GM21786 (cell line): ENCODE results near the gene FARP1.
"Not testable (repeated sequence)": the region's sequence is repeated elsewhere in the genome, so short reads cannot be mapped to it uniquely, and the experiment has no call there.

ENCODE experiments used
- ATAC-seq: cut with Tn5 transposase; IDR thresholded peaks from one replicate; pipeline ENCODE4 v1.9.1; 2021; ENCODE audit not compliant: unreplicated experiment

Gene FARP1

DNA sequence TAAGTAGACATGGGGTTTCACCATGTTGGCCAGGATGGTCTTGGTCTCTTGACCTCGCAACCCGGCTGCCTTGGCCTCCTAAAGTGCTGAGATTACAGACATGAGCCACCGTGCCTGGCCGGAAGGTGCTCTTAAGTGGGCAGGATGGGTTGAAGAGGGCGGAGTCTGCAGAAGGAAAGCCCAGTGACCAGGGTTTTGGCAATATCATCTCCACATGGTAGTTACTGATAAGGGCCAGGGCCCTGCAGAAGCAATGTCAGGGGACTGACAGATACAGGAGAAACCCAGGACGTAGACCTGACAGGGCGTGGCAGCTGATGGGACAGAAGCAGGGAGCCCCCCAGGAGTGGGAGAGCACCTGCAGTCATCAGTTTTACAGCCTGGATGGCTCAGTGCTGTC lies 79.9 kb downstream of the FARP1 start:
- no peak for ATAC-seq

DNA sequence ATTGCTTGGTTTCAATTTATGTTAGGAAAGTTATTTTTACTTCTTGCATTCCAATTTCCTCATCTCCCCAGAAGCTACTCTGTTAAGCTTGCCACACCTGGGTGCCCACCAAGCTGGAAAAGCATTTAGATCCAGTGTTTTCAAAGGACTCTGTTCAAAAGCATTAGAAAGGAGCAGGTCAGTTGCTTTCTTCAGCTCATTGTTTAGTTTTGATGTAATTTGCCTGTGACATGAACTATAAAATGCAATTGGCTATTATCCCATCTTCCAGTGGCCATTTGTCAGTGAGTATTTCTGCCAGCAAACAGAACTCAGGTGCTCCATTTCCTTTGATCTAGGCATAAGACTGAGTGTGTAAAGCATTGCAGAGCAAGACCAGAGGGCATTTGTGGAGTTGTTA lies 80.8 kb downstream of the FARP1 start:
- ATAC-seq: no peak

DNA sequence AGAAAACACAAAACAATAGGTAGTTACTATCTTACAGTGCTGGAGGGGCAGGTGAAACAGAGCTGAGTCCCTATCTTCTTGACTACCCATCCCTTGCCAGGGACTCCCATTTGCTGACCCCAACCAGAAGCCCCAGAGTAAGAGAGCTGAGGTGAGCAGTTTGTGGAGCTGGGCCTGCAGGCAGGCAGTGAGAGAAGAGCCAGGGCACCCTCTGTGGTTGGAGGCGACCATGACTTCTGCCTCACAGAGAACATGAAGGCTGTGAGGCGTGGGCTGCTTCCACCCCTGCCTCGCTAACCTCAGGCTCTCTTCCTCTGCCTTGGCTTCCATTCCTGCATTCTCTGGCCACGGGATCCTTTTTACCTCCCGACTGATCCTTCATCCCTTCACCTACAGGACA lies 81.7 kb downstream of the FARP1 start:
- ATAC-seq: no peak

DNA sequence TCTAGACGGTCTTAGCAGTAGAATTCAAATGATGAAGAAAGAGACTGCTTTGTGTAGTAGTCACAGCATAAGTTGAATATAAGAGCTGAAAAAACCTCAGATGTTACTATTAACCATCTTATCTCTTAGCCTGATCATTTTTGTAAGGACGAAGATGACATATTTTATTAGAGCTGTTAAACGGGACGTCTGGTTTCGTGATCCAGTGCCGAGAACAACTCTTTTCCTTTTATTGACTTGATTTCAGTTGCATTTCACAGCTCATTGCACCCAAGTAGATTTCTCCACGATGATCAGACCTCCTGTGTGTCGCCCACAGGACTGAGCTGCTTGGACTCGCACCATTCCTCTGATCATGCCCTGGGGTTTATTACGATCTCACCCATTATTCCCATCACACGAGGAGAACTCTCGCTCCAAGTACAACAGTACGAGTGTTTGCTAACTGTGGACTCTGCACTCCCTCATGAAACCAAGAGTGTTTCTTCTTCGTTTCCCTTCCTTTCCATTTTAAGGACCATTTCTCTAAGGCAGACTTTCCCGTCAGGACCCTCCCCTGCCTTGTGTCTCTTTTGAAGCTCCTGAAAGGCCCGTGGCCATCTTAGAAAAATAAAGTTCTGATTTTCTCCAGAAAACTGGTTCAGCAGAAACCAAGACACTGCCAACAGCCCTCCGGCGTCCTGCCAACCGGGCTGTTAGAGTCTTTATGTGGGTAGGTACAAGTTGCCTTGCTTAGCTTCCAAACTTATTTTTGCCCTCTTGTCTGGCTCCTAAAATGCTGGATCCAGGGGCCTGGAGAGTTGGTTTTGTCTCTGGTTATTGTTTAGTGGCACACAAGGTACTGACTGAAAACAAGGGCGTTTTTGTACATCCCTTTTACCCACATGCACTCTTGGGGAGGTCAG lies 82.4 kb downstream of the FARP1 start:
- no peak for ATAC-seq

DNA sequence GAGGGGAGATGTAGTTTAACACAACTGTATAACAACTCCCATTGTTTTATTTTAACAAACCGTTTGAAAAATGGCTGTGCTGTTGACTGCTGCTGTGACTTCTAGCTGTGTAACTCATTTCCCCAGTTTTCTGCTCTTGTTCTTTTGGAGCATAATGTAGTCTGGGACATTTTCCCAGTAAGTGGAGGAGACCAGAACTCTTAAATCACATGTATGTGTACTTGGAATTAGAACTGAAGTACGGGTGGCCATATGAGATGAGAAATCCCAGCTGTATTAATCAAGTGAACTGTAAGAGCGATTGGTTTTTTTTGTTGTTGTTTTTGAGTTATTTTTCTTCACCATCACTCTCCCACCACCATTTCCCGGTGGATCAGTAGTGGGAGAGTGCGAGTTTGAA lies 83.6 kb downstream of the FARP1 start:
- no peak for ATAC-seq

DNA sequence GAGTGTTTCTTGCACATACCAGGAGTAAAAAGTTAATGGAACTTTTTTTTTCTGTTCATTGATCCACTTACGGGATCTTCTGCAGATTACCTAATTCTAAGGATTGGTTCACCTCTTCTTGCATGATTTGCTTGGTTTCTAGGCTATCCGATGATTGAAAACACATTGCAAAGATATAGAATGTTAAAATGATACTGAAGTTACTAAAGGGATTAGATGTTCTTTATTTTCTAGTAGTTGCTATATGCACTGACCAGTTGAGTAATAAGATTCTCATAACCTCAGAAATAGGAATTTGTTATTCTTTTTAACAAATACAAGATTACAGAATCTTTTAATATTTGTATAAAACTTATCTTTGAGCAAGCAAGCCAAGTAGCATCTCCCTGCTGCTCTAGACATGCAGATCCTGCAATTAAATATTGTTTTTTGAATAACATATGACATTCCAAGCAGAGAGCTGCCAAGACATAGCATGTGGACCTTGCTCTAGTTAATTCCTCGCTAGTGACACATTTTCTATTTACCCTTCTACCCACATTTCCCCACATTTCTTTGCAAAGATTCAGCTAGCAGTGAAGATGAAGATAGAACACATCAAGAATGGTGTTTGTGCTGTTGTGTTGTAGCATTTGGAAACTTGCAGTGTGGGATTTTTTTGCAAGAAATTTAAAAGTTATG lies 85.9 kb downstream of the FARP1 start:
- ATAC-seq: no peak

GRCh38 chr13:98230762-98231161 lies 87.9 kb downstream of the FARP1 start:
- ATAC-seq: not testable (repeated sequence)

GRCh38 chr13:98232456-98232855 lies 89.6 kb downstream of the FARP1 start:
- ATAC-seq: no peak

DNA sequence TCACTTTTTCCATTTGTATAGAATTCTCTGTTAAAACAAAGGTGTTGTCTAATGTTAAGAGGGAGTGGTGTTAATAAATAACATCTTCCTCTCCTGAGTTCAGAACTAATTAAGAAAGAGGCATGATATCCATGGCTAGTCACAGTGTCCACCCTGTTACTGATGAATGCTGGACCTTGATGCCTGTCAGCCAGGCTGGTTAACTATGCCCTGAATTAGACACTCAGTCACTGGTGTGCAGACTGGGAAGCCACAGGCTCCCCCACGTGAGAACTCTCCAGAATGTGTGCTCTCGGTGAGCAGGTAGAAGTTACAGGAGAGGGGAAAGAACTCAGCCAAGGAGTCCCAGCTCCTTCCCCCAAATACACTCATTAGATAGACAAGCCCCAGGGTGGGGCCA lies 90.2 kb downstream of the FARP1 start:
- ATAC-seq: no peak

GRCh38 chr13:98234348-98234747 lies 91.5 kb downstream of the FARP1 start:
- ATAC-seq: no peak

- ATAC-seq: no peak
These were observed 93.3 kb downstream of the FARP1 start for GRCh38 chr13:98236197-98236596.

GRCh38 chr13:98237331-98237730 lies 94.4 kb downstream of the FARP1 start:
- ATAC-seq: no peak

DNA sequence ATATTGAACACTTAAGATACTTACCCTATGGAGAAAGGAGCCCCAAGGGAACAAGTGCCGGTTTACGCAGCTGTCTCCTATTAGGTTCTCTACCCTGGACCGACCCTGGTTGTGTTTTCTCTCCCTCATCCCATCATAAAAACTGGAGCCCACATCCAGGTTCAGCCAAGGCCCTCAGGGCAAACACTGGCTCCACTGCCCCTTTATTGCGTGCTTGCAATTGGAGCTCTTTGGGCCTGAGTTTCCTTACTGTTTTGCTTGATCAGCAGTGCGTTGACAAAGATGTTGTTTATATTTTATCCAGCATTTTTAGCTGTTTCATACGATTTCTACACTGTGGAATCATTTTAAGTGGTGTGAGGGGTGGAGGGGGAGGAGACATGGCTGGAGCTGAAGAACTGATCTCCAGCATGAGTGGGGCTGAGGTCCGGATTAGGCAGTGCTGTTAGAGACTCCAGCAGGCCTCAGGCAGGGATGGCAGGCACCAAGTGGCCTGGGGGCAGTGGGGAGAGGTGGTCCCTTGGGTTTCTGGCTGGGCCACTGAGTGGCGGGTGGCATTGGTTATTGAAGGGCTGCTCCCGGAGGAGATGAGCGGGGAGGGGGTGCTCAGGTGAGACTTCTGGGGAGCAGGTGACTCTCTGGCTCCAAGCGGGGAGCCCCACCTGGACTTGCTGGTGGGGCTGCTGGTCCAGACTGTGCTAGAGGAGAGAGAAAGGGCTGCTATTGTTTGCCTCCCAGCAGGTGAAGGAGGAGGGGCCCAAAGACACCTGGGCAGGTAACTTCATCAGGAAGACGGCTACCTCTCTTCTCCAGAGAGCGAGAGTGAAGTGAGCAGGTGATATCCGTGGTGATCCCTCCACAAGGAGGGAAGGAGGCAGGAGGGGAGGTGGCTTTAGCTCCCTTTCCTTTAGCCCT lies 96.5 kb downstream of the FARP1 start:
- ATAC-seq: no peak

DNA sequence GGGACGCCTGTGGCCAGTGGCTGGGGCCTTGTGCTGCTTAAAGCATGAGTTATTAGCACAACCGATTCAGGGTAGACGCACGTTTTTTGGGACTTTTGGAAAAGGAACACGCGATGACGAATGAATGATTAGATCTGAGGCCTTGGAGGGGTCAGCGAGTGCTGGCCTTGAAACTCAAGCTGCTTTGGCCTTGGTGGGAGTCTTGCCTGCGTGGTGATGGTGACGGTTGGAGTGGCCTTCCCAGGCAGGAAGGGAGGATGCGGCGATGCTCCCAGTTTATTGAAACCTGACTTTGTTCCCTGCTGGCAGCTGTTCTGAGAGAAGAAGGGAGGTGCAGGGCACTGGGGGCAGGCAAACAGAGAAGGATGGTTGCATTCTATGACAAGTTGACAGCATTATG lies 97.2 kb downstream of the FARP1 start:
- no peak for ATAC-seq

GRCh38 chr13:98240974-98241373 lies 98.1 kb downstream of the FARP1 start:
- no peak for ATAC-seq

DNA sequence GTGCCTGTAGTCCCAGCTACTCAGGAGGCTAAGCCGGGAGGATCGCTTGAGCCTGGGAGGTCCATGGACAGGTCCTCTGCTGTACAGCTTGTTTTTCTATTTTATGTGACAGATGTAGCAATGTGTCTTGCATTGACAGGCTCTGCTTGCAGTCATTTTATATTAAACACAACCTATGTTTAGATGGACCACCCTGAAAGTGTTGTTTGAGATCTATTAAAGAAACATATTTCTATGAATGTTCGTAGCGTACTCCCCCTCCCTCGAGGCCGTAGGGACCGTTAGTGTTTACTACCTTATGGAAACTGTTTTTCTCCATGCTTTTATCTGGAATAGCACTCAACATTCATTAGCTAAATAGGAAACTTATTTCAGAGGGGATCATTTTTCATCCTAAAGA lies 99.1 kb downstream of the FARP1 start:
- ATAC-seq: no peak

DNA sequence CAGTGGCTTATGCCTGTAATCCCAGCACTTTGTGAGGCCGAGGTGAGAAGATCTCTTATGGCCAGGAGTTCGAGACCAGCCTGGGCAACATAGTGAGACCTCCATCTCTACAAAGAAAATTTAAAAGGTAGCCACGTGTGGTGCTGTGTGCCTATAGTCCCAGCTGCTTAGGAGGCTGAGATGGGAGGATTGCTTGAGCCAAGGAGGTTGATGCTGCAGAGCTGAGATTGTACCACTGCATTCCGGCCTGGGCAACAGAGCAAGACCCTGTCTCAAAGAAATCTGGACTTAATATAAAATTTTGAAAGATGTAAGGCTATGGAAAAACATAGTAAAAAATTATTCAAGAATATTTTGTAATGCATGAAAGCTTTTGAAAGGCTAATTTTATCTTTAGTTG lies 99.5 kb downstream of the FARP1 start:
- no peak for ATAC-seq

DNA sequence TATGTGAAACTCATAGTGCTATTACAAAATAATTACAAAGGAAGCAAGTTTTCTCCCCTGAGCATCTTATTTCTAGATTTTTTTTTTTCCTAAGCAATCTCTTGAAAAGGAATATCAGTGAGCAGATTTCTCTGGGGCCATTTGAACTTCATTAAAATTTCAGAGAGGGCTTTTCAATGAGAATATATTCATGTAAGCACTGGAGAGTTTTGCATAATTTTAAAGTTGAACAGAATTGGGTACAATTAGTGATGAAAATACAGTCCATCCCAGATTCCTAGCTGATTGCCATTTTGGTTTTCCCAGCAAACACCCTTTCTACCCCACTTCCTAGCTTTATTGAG lies 101.0 kb downstream of the FARP1 start:
- ATAC-seq: no peak

DNA sequence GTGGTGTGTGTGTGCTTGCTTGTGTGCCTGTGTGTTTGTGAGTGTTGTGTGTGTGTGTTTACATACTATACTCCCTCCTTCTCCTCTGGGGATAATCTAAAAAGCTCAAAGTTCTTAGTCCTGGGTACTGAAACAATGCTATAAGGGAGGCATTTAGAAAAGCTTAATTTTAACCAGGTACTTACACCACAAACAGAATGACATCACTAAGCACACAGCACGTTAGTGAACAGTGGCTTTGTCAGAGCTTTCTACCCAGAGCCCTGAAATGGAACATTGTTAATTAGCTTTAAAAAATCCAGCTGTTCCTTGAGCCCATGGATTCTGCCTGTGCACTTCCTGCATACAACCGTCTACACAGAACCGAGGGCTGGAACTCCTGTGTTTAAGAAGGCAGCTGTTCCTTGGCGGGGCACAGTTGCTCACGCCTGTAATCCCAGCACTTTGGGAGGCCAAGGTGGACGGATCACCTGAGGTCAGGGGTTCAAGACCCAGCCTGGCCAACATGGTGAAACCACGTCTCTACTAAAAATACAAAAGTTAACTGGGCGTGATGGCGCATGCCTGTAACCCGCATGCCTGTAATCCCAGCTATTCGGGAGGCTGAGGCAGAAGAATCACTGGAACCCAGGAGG lies 103.8 kb downstream of the FARP1 start:
- no peak for ATAC-seq

GRCh38 chr13:98251708-98252107 lies 108.8 kb downstream of the FARP1 start:
- ATAC-seq: no peak

DNA sequence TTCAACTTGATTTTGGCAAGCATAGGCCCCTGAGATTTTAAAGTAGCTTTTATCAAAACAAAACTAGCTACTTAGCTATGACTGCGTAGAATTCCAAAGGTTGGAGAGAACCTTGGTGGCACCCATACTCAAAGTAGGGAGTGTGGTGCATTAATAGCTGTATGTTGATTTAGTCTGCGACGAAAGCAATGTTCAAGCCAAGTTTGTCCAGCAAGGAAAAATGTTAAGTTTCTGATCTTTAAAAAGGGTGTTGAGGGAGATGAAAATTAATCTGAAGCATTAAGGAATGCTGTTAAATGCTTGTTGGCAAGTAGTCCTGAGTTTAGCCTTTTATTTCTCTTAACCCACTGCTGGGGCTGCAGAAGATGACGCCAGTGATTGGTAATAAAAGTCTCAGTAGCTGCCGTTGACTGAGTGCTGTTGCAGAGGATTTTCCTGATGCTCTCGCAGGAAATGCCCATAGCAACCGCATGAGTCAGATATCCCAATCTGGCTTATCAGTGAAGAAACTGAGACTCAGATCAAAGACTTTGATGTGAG lies 110.1 kb downstream of the FARP1 start:
- ATAC-seq: no peak
